ENCODE results near the gene CD209. TPM values are rescaled to one million over a fixed set of nuclear protein-coding genes. Genes with fewer than 3 reads are reported as not detected.

Gene CD209
- total and polyA plus RNA-seq, 9 of the 15 experiments (the other 6 are each of a cell fraction or from before 2014, with no cell fraction given) = 0.01 TPM; not detected in 8

- Histone ChIP-seq H3K9me3 (replicated peaks; ENCODE audit: control insufficient read depth, insufficient read depth, low read depth, low read length) (no peaks in the 10 kb centered on the region), H2AFZ (ENCODE audit: low read depth, low read length) (no peak overlapping the region), H3K4me1 (replicated peaks in 1 of 2; ENCODE audit: control insufficient read depth in 2 of 2, insufficient read depth in 2 of 2, low read length in 2 of 2) (peaks cover 2 to 8% of the 10 kb centered on the region in 2 experiments; a peak in 4 of 5 replicates), H3K79me2 (ENCODE audit: control insufficient read depth, insufficient read depth, low read length) (no peaks in the 10 kb centered on the region), H3K4me2 (ENCODE audit: insufficient read depth, low read length) (no peak overlapping the region), H3K9me1 (ENCODE audit: control insufficient read depth, insufficient read depth, low read length) (no peaks in the 10 kb centered on the region), H3K27ac (ENCODE audit: extremely low read depth, low read depth, low read length) (no peak overlapping the region), H3K9ac (ENCODE audit: insufficient read depth in 1 of 2, low read depth in 2 of 2, low read length in 2 of 2) (no peak overlapping the region), H3K27me3 (ENCODE audit: control insufficient read depth in 2 of 2, insufficient read depth in 2 of 2, low read length in 2 of 2) (peaks cover 0 to 43% of the 10 kb centered on the region in 2 experiments; a peak in 4 of 5 replicates), H3K4me3 (no peak overlapping the region), H3K36me3 (ENCODE audit: control insufficient read depth, insufficient read depth, low read length) (no peaks in the 10 kb centered on the region), H4K20me1 (replicated peaks; ENCODE audit: control insufficient read depth, insufficient read depth, low read length) (peaks cover 4% of the 10 kb centered on the region; the same call in 1 of the 2 replicates)
- no TSS peak for BruUV-seq (replicated peaks)
- ChIA-PET CTCF (ENCODE audit: low intra/inter-chr PET ratio) (no interaction called here), POLR2A (no interaction called here)
- TF ChIP-seq IRF2 (CRISPR knock-in tag; IDR thresholded peaks at IDR 0.05) (no peak), PKNOX1 (IDR thresholded peaks at IDR 0.05) (peak; percentile 84)
- in situ Hi-C loops (cut with MboI) (no loop called here), intact Hi-C loops (cut with micrococcal nuclease) (no loop called here)
- DNase-seq (ENCODE audit: extremely low read depth in 1 of 4, low spot score in 3 of 4) (no peak), ATAC-seq (no peak), FAIRE-seq (no peak)
- WGBS (ENCODE audit: insufficient coverage, low coverage, missing lambda C conversion rate) = 19% methylated on average over 3 of the region's 8 CpGs
Measured at GRCh38 chr19:7703332-7703731, 44.0 kb downstream of the CD209 start.

GRCh38 chr19:7701654-7702457 is 45.5 kb downstream of the CD209 start, which contains the start of gene FCER2:
Gene FCER2 (minus strand): TSS chr19:7702131. CDS start chr19:7699760, 2,371 bp downstream.
- FAIRE-seq (no peak), ATAC-seq (no peak), DNase-seq (ENCODE audit: extremely low read depth in 1 of 4, low spot score in 3 of 4) (no peak)
- Histone ChIP-seq H3K4me2 (ENCODE audit: insufficient read depth, low read length) (no peak within 1 kb of the TSS), H3K4me3 (no peak within 1 kb of the TSS), H3K27ac (ENCODE audit: extremely low read depth, low read depth, low read length) (no peak within 1 kb of the TSS), H3K27me3 (ENCODE audit: control insufficient read depth in 2 of 2, insufficient read depth in 2 of 2, low read length in 2 of 2) (peaks cover 9 to 57% of the 10 kb centered on the region in 2 experiments; a peak in 4 of 5 replicates), H4K20me1 (replicated peaks; ENCODE audit: control insufficient read depth, insufficient read depth, low read length) (peaks cover 4% of the 10 kb centered on the region; the same call in 1 of the 2 replicates), H3K9ac (ENCODE audit: insufficient read depth in 1 of 2, low read depth in 2 of 2, low read length in 2 of 2) (no peak within 1 kb of the TSS), H3K4me1 (replicated peaks in 1 of 2; ENCODE audit: control insufficient read depth in 2 of 2, insufficient read depth in 2 of 2, low read length in 2 of 2) (peaks cover 2 to 8% of the 10 kb centered on the region in 2 experiments; a peak in 4 of 5 replicates), H2AFZ (ENCODE audit: low read depth, low read length) (no peak within 1 kb of the TSS), H3K9me1 (ENCODE audit: control insufficient read depth, insufficient read depth, low read length) (no peaks in the 10 kb centered on the region), H3K79me2 (ENCODE audit: control insufficient read depth, insufficient read depth, low read length) (no peaks in the 10 kb centered on the region), H3K9me3 (replicated peaks; ENCODE audit: control insufficient read depth, insufficient read depth, low read depth, low read length) (no peaks in the 10 kb centered on the region), H3K36me3 (ENCODE audit: control insufficient read depth, insufficient read depth, low read length) (no peaks in the 10 kb centered on the region)
- ChIA-PET POLR2A (interaction anchor here (0.7 to 0.8 kb wide), 2 partner anchors 94 to 218 kb away, joined by 3 read pairs; no protein-coding TSS in a partner anchor), CTCF (ENCODE audit: low intra/inter-chr PET ratio) (no interaction called here)
- peak; percentile 35; the same call in 1 of the 2 replicates for TF ChIP-seq BCOR (IDR thresholded peaks at IDR 0.05)
- peak; percentile 60 for TF ChIP-seq ZFP36 (IDR thresholded peaks at IDR 0.05; ENCODE audit: low read depth, low read length, partially characterized antibody)
- no peak for TF ChIP-seq MIER1 (IDR thresholded peaks at IDR 0.05; ENCODE audit: low read depth)
- TF ChIP-seq RBM25 (IDR thresholded peaks at IDR 0.05; ENCODE audit: low read depth, low read length, severe bottlenecking) = peak; percentile 26
- WGBS (ENCODE audit: insufficient coverage, low coverage, missing lambda C conversion rate) = 3% methylated on average over 16 of the region's 20 CpGs
- in situ Hi-C loops (cut with MboI) = no loop called here
- no TSS peak for BruUV-seq (replicated peaks)
- intact Hi-C loops (cut with micrococcal nuclease) = no loop called here

Measured in K562 (cell line).